Measurements from ENCODE around the gene STON2. TPM values are rescaled to one million over a fixed set of nuclear protein-coding genes. Genes with fewer than 3 reads are reported as not detected.
A peak's percentile ranks its signal among the peaks of the same experiment; 100 is the strongest.

The STON2 gene
- total and polyA plus RNA-seq, 2 of the 13 experiments (the other 11 are each of a cell fraction or from before 2014, with no cell fraction given), result 2.1 to 11.0 TPM

GRCh38 chr14:81219210-81219758 lies 180.8 kb downstream of the STON2 start (continued):
- TF ChIP-seq ZNF552 (CRISPR knock-in tag; IDR thresholded peaks at IDR 0.05; ENCODE audit: borderline replicate concordance), result no peak
- TF ChIP-seq NFIC (IDR thresholded peaks at IDR 0.05; ENCODE audit: low read length), result peak; percentile 51; the same call in 1 of the 2 replicates
- no peak for TF ChIP-seq ZNF468 (CRISPR knock-in tag; IDR thresholded peaks at IDR 0.05)
- TF ChIP-seq AHDC1 (CRISPR knock-in tag; IDR thresholded peaks at IDR 0.05; ENCODE audit: borderline replicate concordance), result no peak
- TF ChIP-seq TMF1 (CRISPR knock-in tag; IDR thresholded peaks at IDR 0.05; ENCODE audit: low read depth), result no peak
- TF ChIP-seq CHD2 (IDR thresholded peaks at IDR 0.05; ENCODE audit: low read depth, low read length), result peak; percentile 16; the same call in 1 of the 2 replicates
- TF ChIP-seq XBP1 (CRISPR knock-in tag; IDR thresholded peaks at IDR 0.05), result no peak
- 0 out of 2 replicates have a peak, but pooled peaks have one; percentile 33 for TF ChIP-seq HCFC1 (IDR thresholded peaks at IDR 0.05; ENCODE audit: low read depth, low read length)
- peak; percentile 82 for TF ChIP-seq HOXA3 (CRISPR knock-in tag; IDR thresholded peaks at IDR 0.05)
- no peak for TF ChIP-seq ZNF282 (IDR thresholded peaks at IDR 0.05; ENCODE audit: partially characterized antibody)
- TF ChIP-seq ATF1 (CRISPR knock-in tag; IDR thresholded peaks at IDR 0.05), result peak; percentile 91
- peak; percentile 46; the same call in 1 of the 2 replicates for TF ChIP-seq ZSCAN9 (CRISPR knock-in tag; IDR thresholded peaks at IDR 0.05; ENCODE audit: borderline replicate concordance)
- TF ChIP-seq ZNF646 (CRISPR knock-in tag; IDR thresholded peaks at IDR 0.05), result no peak
- peak; percentile 82 for TF ChIP-seq FOXK2 (IDR thresholded peaks at IDR 0.05)
- peak; percentile 99 for TF ChIP-seq POLR2G (IDR thresholded peaks at IDR 0.05; ENCODE audit: low read depth, low read length)
- TF ChIP-seq ZNF740 (CRISPR knock-in tag; IDR thresholded peaks at IDR 0.05), result no peak
- no peak for TF ChIP-seq MAFG (CRISPR knock-in tag; IDR thresholded peaks at IDR 0.05)
- TF ChIP-seq ZMYM4 (CRISPR knock-in tag; IDR thresholded peaks at IDR 0.05), result peak; percentile 100
- TF ChIP-seq ZFP36L2 (CRISPR knock-in tag; IDR thresholded peaks at IDR 0.05), result 0 out of 2 replicates have a peak, but pooled peaks have one; percentile 64
